Measurements from ENCODE around the gene TMA7.

GRCh38 chr3:48446043-48446424, 6.0 kb downstream of the TMA7 start:
- TF ChIP-seq GATA2 (IDR thresholded peaks at IDR 0.05; ENCODE audit: low read depth, low read length) = no peak
- no peak for TF ChIP-seq GATA3 (IDR thresholded peaks at IDR 0.05; ENCODE audit: low read depth, low read length)
